Fibroblast of gingiva (primary cell): ENCODE results near the gene SMYD3.
A peak's percentile ranks its signal among the peaks of the same experiment; 100 is the strongest.
"Not testable (repeated sequence)": the region's sequence is repeated elsewhere in the genome, so short reads cannot be mapped to it uniquely, and the experiment has no call there.

Experiments
- DNase-seq: peaks from one replicate; pipeline ENCODE4 v3.0.0-alpha.2; 2011; ENCODE audit warnings: low read depth

Gene SMYD3

DNA sequence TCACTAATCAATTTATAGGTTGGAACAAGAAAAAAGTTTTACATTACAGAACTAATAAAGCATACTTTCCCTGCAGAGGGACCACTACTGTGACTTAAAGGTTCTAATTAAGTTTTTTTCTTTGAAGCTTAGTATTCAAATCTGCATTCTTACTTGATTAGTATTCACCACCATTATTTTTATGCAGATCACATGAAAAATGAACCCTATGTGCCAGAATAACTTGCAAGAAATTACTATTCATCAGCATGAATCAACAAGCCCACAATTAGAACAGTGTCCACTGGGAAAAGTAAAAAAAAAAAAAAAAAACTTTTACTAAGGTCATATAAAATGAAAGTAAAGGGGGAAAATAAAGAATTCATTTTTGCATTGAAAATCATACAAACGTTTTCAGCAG is 90.8 kb downstream of the SMYD3 start:
- no peak for DNase-seq

DNA sequence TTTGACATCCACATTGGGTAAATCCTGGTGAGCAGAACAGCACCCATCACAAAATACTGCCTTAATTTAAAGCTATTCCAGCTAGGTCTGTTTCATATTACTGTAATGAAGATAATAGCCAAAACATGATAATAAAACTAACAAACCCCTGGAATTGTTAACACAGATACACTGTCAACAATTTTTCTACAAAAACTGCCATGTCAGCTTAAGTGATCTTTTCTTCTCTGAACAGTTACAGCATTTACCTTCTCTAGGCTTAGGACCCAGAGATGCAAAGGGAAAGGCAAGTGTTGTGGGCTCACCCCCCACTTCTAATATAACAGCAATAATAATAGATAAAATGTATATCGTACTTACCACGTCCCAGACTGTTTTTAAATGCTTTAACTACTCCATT is 92.1 kb downstream of the SMYD3 start:
- DNase-seq = no peak

DNA sequence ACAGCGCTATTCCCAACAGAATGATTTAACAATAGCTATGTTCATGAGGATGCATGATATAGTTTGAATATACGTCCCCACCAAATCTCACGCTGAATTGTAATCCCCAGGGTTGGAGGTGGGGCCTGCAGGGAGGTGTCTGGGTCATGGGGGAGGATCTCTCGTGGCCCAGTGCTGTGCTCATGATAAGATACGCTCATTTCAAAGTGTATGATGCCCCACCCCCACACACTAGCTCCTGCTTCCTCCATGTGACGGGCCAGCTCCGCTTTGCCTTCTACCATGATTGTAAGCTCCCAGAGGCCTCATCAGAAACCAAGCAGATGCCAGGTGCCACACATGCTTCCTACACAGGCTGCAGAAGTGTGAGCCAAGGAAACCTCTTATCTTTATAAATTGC is 93.6 kb downstream of the SMYD3 start:
- no peak for DNase-seq

DNA sequence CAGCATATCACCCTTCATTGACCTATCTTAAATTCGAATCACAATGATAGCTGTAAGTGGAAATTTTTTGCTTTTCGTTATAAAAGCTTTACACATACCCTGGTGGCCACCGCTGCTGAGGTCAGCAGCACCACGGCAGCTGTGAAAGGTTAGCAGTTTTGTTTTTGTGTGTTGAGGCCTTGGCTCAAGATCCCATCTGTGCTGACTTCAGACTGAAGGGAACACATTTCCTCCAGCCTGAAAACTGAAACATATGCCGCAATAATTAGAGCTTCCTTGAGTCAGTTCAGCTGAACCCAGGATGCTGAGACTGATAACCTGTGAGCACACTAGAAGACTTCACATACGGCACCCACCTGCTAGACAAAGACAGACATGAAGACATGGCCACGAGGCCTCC is 103.0 kb downstream of the SMYD3 start:
- peak; percentile 30 for DNase-seq

DNA sequence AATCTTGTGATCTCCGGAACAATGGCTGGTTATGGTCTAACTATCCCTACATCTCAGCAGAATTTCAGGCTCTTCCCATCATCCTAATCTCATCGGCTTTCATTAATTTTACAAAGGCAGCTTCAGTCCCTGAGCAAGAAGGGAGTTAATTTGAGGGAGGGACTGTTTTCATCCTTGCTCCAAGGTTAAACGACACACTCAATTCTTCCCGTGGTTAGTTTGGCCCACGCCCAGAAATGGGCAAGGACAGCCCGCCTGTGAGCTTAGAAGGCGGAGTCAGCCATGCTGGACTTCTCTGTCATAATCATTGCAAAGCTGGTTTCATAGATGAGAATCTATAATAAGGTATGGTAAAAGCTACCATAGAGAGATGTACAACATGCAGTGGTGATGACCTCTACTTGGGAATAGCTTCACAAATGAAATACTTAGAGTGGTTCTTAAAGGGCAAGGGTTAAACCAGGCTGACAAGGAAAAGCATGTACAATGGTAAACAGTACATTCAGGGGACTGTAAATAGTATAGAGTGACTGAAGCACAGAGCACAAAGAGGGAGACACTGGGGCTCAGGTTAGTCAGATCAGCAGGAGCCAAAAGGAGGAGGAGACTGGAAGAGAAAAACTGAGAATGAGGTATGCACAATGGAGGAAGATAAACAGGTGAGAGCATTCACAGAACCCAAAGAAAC is 108.8 kb downstream of the SMYD3 start:
- no peak for DNase-seq

DNA sequence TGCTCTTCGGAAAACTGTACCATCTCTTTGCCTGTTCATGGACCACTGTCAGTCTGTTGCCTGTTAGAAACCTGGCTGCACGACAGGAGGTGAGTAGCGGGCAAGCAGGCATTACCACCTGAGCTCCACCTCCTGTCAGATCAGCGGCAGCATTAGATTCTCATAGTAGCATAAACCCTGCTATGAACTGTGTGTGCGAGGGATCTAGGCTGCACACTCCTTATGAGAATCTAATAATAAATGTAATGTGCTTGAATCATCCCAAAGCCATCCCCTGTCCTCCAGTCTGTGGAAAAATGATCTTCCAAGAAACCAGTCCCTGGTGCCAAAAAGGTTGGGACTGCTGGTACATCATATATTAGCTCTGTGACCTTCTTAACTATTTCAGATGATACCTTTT is 110.0 kb downstream of the SMYD3 start:
- no peak for DNase-seq

DNA sequence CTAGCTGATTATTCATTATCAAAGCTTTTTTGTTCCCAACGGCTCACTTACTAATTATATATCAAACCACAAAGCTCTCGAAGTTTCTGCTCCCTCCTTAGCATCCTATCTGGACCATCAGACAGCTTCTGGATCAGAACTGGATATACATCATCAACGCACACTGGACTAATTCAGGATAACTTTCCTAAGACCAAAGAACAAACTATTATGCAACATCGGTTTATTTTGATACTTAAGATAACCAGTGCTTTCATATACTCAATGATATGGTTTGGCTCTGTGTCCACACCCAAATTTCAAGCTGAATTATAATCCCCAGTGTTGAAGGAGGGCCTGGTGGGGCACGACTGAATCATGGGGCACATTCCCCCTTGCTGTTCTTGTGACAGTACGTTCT is 110.8 kb downstream of the SMYD3 start:
- no peak for DNase-seq

DNA sequence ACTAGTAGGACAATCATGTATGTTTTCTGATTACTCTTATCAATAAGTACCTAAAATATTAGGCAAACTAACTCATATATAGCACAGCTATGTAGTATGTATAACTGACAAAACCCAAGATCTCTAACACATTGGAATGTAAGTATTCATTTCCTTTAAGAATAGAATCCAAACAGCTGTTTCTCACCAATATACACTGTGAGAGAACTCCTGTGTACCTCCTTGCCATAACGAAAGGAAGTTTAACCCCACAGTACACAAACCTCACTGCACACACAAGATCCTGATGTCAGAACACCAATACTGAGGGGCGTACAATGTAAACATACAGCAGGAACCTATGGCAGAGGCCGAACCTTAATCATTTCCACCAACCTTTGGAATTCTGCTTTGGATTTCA is 113.0 kb downstream of the SMYD3 start:
- no peak for DNase-seq

DNA sequence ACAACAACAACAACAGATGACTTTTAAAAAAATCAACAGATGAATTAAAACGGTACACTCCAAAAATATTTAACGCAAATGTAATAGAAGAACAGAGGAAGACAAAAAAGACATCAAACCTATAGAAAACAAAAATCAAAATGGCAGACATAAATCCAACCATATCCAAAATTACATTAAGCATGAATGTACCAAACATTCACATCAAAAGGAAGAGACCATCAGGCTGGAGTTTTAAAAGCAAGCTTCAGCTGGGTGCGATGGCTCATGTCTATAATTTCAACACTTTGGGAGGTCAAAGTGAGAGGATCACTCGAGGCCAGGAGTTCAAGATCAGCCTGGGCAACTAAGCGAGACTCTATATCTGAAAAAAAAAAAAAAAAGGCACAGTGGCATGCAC is 116.2 kb downstream of the SMYD3 start:
- no peak for DNase-seq

DNA sequence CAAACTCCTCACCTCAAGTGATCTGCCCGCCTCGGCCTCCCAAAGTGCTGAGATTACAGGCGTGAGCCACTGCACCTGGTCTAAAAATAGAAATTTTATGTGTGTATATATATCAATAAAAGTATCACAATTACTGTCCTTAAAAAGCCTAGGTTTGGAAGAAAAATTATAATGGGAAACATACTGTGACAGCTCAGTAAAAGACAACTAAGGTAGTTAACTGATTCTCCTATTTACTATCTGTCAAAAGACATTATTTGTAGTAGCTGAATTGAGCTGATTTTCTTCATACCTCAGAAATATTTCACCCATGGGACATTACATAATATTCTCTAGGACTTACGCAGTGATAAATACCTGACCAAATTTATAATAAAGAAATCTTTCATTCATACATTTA is 122.5 kb downstream of the SMYD3 start:
- no peak for DNase-seq

DNA sequence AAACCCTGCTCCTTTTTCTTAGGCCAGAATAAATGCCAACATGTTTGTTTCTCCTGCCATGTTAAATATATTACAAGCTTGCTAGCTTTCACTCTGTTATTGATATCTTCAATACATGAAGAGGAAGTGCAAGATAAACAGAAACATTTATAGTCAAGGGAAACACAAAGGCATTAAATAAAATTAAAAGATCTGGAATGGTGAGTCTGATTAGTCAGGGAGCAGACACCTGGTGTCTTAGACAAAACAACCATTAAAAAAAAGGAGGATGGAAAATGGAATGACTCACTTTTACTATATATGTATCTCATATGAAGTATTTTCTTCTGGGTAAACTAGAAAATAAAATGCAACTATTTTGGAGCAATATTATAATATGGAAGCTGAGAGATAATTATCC is 123.3 kb downstream of the SMYD3 start:
- no peak for DNase-seq

DNA sequence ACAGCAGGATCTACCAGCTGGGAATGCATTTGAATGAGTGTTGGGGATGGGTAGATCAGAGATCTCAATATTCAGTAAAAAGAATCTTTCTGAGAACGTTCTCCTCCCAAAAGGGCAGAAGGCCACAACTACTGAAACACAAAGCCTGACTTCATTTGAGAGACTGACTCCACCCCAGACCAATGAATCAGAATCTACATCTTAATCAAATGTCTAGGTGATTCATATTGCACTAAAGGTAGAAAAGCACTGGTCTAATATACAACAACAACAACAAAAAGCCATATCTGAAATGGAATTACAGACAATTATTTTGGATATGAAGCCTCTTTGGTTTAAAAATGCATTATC is 123.9 kb downstream of the SMYD3 start:
- no peak for DNase-seq

DNA sequence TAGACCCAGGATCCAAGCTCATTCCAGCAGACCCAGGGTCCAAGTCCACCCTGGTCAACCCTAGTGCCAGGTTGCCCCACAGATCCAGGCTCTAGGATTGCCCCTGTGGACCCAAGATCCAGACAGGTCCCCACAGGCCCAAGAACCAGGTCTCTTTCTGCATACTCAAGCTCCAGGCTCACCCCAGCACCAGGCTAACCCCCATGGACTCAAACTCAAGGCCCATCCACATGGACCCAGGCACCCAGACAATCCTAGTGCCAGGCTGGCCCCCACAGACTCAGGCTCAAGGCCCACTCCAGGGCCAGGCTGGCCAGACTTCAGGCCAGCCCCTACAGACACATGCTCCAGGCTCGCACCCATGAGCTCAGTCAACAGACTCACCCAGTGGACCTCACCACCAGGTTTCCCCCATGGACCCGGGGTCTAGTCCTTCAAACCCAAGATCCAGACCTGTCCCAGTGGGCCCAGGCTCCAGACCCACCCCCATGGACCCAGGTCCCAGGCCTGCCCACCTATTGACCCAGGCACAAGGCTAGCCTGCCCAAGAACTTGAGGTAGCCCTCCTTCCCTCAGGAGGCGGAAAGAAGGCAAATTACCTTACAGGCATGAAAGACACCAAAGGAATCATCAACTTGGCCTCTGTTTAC is 124.4 kb downstream of the SMYD3 start:
- no peak for DNase-seq

DNA sequence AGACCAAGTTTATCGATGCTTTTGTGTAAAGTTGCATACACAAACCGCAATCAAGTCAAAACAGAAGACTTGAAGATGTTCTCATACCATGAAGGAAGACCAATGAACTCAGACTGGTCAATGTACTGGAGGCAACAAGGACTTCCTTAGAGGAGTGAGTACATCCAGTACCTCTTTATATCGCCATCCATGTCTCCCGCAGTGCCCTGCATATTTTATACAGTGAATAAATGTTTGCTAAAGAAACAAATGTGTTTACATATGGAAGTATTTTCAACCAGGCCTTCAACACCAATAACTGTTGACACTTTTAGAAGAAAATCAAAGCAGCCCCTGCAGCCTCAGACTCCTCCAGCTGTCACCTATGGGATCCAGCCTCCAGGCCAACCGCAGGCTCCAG is 125.6 kb downstream of the SMYD3 start:
- no peak for DNase-seq

DNA sequence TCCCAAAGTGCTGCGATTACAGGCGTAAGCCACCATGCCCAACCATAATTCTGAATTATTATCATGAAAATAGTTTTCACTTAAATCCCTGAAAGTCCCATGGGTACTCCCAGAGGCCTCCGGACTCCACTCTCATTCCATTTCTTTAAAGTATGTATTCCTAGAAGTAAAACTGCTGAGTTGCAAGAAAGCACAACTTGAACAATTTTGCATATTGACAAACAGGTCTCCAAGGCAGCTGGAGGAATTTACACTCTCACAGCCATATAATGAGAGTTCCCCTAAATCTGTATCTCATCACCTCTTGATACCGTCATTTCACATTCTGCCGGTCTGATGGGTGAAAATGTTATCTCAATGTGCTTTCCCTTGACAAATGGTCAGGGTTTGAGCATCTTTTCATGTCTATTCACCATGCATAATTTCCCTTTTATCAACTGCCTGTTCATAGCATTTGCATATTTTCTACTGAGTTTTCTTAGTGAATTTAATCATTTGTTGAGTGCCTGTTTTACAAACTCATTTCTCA is 129.4 kb downstream of the SMYD3 start:
- no peak for DNase-seq

DNA sequence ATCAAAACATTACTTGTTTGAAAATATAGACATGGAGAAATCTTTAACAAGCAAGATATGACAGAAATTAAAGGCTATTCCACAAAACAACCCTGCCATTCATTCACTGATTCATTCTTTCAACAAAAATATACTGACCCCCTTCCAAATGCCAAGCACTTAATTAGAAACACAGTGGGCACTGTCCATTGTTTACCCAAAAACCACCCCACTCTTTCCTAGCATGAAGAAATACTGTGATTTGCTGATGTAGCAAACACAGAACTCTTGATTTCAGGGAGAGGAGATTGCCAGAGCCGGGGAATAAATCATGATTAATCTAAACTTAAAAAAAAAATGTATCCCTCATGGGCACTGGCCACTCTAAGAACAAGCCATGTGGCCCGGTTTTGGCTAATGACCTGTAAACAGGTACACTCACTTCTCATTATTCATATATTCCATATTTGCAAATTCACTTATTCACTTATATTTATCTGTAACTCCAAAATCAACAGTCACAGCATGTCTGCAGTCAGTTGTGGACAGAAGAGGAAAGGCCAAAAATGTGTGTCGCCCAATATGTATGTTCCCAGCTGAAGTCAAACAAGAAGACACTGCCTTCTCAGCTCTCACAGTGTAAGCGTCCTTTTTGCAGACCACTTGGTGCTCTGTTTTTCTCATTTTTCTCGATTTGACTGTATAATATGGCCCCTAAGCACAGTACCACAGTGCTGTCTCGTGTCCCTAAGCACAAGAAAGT is 133.1 kb downstream of the SMYD3 start:
- DNase-seq = peak; percentile 54

DNA sequence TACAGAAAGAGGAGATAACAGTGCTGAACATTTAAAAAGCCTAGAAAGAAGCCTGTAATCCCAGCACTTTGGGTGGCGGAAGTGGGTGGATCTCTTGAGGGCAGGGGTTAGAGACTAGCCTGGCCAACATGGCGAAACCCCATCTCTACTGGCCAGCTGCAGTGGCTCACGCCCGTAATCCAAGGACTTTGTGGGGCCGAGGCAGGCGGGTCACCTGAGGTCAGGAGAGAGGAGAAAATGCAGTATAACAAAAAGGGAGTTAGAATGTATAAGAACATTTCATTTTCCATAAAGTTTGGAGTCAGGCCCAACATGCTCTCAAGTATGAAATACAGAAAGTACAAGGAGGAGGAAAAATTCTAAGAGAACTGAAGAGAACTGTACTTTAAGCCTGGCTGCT is 134.5 kb downstream of the SMYD3 start:
- DNase-seq = no peak

DNA sequence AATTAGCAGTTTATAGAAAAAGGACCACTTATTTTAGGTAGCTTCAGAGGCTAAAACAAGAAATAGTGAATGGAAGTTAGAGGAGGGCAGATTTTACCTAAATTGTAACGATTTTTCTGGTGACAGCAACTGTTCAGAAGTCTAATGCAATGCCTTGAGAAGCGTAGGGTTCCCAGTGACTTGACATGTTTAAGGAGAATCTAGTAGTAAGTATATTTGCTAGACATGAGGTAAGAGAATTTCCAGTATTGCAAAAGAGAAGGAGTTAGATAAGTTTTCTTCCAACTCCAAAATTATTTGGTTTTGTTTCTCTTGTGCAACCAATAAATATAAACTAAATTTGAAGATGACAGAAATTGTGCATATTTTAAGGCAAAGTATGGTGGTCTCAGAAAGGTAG is 140.0 kb downstream of the SMYD3 start:
- DNase-seq = peak; percentile 9

DNA sequence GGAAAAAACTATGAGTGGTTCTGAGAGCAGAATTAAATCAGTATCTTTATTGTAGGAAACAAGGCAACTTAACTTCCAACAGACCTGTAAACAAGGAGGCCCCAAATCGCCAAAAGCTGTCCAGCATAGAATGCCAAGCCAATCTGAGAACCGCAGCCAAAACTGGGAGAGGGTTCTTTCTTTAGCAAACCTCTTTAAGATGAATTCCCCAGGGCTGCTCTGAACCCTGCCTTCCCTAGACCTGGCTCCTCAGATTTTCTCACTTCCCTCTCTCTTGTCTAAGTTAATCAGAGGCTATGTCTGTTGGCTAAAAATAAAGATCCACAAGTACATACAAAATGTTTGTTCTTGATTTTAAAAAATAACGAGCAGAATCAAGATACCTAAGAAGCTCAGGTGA is 141.4 kb downstream of the SMYD3 start:
- no peak for DNase-seq

DNA sequence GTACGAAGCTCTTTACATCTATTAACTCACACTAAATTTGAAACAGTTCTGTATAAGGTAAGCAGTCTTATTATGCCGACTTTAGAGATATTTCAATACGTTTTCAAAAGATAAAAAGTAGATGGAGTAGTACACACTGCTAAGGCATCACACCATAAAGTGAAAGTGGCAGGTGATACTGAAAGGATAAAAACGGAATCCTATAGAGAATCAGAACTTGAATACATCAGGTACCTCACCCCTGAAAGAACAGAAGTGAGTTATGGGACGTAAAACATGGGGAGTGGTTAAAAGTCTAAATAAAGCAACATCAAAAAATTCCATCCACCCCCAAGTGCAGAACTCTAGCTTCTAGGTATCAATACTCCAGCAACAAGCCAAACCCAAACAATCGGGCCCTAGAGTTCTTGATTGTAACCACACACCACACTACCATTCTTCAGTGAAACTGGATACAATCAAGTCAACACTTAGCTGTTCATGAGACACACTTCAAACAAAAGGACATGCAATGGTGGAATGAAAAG is 142.6 kb downstream of the SMYD3 start:
- no peak for DNase-seq

DNA sequence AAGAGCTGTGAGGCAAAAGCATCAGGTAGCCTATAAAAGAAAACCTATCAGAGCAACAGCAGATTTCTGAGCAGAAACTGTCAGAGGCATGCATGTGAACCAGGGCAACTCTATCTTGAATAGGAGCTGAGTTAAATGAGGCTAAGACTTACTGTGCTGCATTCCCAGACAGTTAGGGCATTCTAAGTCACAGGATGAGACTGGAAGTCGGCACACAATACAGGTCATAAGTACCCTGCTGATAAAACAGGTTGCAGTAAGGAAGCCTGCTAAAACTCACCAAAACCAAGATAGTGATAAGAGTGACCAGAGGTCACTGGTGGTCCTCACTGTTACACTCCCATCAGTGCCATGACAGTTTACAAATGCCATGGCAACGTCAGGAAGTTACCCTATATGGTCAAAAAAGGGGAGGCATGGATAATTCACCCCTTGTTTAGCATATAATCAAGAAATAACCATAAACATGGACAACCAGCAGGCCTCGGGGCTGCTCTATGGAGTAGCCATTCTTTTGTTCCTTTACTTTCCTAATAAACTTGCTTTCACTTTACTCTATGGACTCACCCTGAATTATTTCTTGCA is 150.0 kb downstream of the SMYD3 start:
- not testable (repeated sequence) for DNase-seq

DNA sequence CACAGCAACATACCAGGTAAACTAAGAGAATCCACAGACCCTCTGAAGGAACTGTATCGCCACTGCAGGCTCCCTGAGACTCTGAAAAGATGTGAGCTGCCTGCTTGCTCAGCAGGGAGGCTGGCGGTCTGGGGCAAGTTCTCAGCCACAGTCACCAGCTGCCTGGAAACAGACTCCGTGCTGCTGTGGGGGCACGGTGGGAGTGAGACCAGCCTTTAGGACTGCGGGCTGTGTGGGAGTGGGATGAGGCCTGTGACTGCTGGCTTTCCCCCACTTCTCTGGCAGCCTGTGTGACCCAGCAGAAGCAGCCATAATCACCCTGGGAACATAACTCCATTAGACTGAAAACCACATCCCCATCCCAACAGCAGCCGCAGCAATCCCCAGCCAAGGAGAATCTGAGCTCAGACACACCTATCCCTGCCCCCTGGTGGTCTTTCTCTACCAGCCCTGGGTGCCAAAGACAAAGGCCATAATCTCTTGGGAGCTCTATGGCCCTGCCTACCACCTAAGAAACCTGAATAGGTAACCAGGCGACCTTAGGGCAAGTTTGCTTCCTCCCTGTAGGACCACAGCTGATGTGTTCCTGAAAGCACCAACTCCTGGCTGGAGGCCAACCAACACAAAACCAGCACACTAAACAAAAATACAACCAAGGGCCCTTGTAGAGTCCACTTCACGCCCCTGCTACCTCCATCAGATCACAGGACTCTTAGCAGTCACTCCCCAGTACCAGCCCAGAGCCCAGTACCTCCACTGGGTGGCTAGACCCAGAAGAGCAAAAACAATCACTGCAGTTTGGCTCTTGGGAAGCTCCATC is 151.5 kb downstream of the SMYD3 start:
- DNase-seq = no peak
